Neural progenitor cell (in vitro differentiated cells): ENCODE data around the gene ACTL7A. TPM values are rescaled to one million over a fixed set of nuclear protein-coding genes. Genes with fewer than 3 reads are reported as not detected.

Experiments used
- DNase-seq: peaks from one replicate; pipeline ENCODE4 v3.0.0-alpha.2; 2016; ENCODE audit warnings: low spot score
- H2AFZ ChIP-seq: fragments of 200-600 bp; sonication (generic); replicated peaks from 2 replicates; pipeline ENCODE4 v1.6.1; 2016; ENCODE audit warnings: antibody characterized with exemption
- H3F3A ChIP-seq: fragments of 200-600 bp; sonication (generic); 2 replicates; pipeline ENCODE4 v1.6.1; 2016; ENCODE audit warnings: antibody characterized with exemption, low read depth
- H3K27ac ChIP-seq: fragments of 200-600 bp; sonication (generic); 2 replicates; pipeline ENCODE4 v1.5.1; 2016; ENCODE audit warnings: mild to moderate bottlenecking
- H3K27me3 ChIP-seq: fragments of 200-600 bp; sonication (generic); 2 replicates; pipeline ENCODE4 v1.6.1; 2016; ENCODE audit warnings: mild to moderate bottlenecking, moderate library complexity
- H3K36me3 ChIP-seq: fragments of 200-600 bp; sonication (generic); 2 replicates; pipeline ENCODE4 v1.5.1; 2016
- H3K4me1 ChIP-seq: fragments of 200-600 bp; sonication (generic); 2 replicates; pipeline ENCODE4 v1.6.1; 2016; ENCODE audit warnings: mixed run types
- H3K4me2 ChIP-seq: fragments of 200-600 bp; sonication (generic); 2 replicates; pipeline ENCODE4 v1.6.1; 2016
- H3K4me3 ChIP-seq: fragments of 200-600 bp; sonication (generic); 2 replicates; pipeline ENCODE4 v1.5.1; 2016
- H3K79me2 ChIP-seq: fragments of 200-600 bp; sonication (generic); 2 replicates; pipeline ENCODE4 v1.6.1; 2016; ENCODE audit warnings: low read depth
- H3K9ac ChIP-seq: fragments of 200-600 bp; sonication (generic); 2 replicates; pipeline ENCODE4 v1.6.1; 2016
- H3K9me3 ChIP-seq: fragments of 200-600 bp; sonication (generic); 2 replicates; pipeline ENCODE4 v1.5.1; 2016; ENCODE audit warnings: low read depth
- H4K20me1 ChIP-seq: fragments of 200-600 bp; sonication (generic); 2 replicates; pipeline ENCODE4 v1.6.1; 2016; ENCODE audit warnings: low read depth
- H3K27ac Mint-ChIP-seq: 3 replicates; pipeline ENCODE4 v1.8.0; 2021; ENCODE audit warnings: mixed read lengths
- H3K27me3 Mint-ChIP-seq: 2 replicates; pipeline ENCODE4 v1.8.0; 2022; ENCODE audit warnings: low read depth, mild to moderate bottlenecking, inconsistent platforms, moderate library complexity, mixed read lengths; ENCODE audit not compliant: insufficient read depth
- H3K36me3 Mint-ChIP-seq: 3 replicates; pipeline ENCODE4 v1.8.0; 2021; ENCODE audit warnings: mixed read lengths
- H3K4me1 Mint-ChIP-seq: 3 replicates; pipeline ENCODE4 v1.8.0; 2021; ENCODE audit warnings: mixed read lengths
- H3K4me3 Mint-ChIP-seq: 3 replicates; pipeline ENCODE4 v1.8.0; 2021; ENCODE audit warnings: mild to moderate bottlenecking, moderate library complexity, mixed read lengths
- H3K9me3 Mint-ChIP-seq: 3 replicates; pipeline ENCODE4 v1.8.0; 2020; ENCODE audit warnings: mixed read lengths
- EZH2 ChIP-seq: fragments of 200-600 bp; sonication (generic); IDR thresholded peaks from 2 replicates; pipeline ENCODE4 v1.6.1; 2017; ENCODE audit warnings: antibody characterized with exemption, mild to moderate bottlenecking, moderate library complexity
- EZH2phosphoT487 ChIP-seq: fragments of 200-600 bp; sonication (generic); IDR thresholded peaks from 2 replicates; pipeline ENCODE4 v1.6.1; 2017; ENCODE audit warnings: antibody characterized with exemption
- total RNA-seq: library from RNA; depleted of rRNA; stranded (reverse); fragments of >200 nt; gene quantifications from 2 replicates; pipeline ENCODE4 v1.2.3, GENCODE V29; 2015; ENCODE audit warnings: low replicate concordance
- TF ChIP-seq, protein P1 (sequence below): fragments of 200-600 bp; sonication (generic); IDR thresholded peaks from 2 replicates; pipeline ENCODE4 v1.5.1; 2017; ENCODE audit warnings: antibody characterized with exemption, mild to moderate bottlenecking

The ACTL7A gene
- total RNA-seq, 1 donor from 2014 or later, result not detected

DNA sequence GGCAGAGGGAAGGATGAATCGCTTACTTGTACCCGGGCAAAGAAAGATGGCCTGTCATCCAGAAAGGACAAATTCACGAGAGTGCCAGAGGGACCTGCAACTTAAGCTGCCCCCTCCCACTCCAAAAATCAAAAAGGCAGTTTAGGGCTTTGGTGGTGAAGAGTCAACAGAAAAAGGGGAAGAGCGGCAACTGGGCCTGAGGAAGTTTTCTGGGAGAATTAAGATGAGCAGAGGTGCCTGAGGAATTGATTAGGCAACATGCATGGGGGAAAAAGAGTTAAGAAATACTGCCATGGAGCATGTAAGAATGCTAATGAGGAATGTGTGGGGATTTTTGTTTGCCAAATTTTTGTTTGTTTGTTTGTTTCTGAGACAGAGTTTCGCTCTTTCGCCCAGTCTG, 4.5 kb upstream of the ACTL7A start:
- Histone ChIP-seq H3K4me1 (no peaks in the 10 kb centered on the region), H3K9ac (no peak overlapping the region), H3K4me3 (no peak overlapping the region), H3K27me3 (no peaks in the 10 kb centered on the region), H3K4me2 (no peak overlapping the region), H3K79me2 (no peaks in the 10 kb centered on the region), H3K36me3 (no peaks in the 10 kb centered on the region), H3F3A (no peaks in the 10 kb centered on the region), H3K27ac (no peak overlapping the region), H3K9me3 (no peaks in the 10 kb centered on the region), H2AFZ (no peak overlapping the region), H4K20me1 (no peaks in the 10 kb centered on the region)
- no peak overlapping the region for H3K27ac Mint-ChIP-seq
- H3K9me3 Mint-ChIP-seq, result no peaks in the 10 kb centered on the region
- peaks cover 3% of the 10 kb centered on the region for H3K4me1 Mint-ChIP-seq
- peaks cover 7% of the 10 kb centered on the region for H3K27me3 Mint-ChIP-seq
- no peaks in the 10 kb centered on the region for H3K36me3 Mint-ChIP-seq
- DNase-seq, result no peak
- no peak overlapping the region for H3K4me3 Mint-ChIP-seq
- TF ChIP-seq, protein P1, sequence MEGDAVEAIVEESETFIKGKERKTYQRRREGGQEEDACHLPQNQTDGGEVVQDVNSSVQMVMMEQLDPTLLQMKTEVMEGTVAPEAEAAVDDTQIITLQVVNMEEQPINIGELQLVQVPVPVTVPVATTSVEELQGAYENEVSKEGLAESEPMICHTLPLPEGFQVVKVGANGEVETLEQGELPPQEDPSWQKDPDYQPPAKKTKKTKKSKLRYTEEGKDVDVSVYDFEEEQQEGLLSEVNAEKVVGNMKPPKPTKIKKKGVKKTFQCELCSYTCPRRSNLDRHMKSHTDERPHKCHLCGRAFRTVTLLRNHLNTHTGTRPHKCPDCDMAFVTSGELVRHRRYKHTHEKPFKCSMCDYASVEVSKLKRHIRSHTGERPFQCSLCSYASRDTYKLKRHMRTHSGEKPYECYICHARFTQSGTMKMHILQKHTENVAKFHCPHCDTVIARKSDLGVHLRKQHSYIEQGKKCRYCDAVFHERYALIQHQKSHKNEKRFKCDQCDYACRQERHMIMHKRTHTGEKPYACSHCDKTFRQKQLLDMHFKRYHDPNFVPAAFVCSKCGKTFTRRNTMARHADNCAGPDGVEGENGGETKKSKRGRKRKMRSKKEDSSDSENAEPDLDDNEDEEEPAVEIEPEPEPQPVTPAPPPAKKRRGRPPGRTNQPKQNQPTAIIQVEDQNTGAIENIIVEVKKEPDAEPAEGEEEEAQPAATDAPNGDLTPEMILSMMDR, result no peak
- TF ChIP-seq EZH2 (no peak), EZH2phosphoT487 (no peak)

- TF ChIP-seq, protein P1, result no peak
- no peak for TF ChIP-seq EZH2
- TF ChIP-seq EZH2phosphoT487, result no peak
- Mint-ChIP-seq H3K36me3 (no peaks in the 10 kb centered on the region), H3K27ac (no peak overlapping the region), H3K9me3 (no peaks in the 10 kb centered on the region), H3K4me3 (no peak overlapping the region), H3K4me1 (peaks cover 3% of the 10 kb centered on the region), H3K27me3 (peaks cover 7% of the 10 kb centered on the region)
- no peaks in the 10 kb centered on the region for H3K79me2 ChIP-seq
- no peak overlapping the region for H3K4me3 ChIP-seq
- no peak overlapping the region for H2AFZ ChIP-seq
- no peaks in the 10 kb centered on the region for H4K20me1 ChIP-seq
- no peak overlapping the region for H3K4me2 ChIP-seq
- H3K36me3 ChIP-seq, result no peaks in the 10 kb centered on the region
- no peaks in the 10 kb centered on the region for H3K4me1 ChIP-seq
- no peak for DNase-seq
- no peak overlapping the region for H3K27ac ChIP-seq
- H3F3A ChIP-seq, result no peaks in the 10 kb centered on the region
- H3K27me3 ChIP-seq, result no peaks in the 10 kb centered on the region
- H3K9ac ChIP-seq, result no peak overlapping the region
- no peaks in the 10 kb centered on the region for H3K9me3 ChIP-seq
Measured at GRCh38 chr9:108859459-108860114, 2.5 kb upstream of the ACTL7A start.

DNA sequence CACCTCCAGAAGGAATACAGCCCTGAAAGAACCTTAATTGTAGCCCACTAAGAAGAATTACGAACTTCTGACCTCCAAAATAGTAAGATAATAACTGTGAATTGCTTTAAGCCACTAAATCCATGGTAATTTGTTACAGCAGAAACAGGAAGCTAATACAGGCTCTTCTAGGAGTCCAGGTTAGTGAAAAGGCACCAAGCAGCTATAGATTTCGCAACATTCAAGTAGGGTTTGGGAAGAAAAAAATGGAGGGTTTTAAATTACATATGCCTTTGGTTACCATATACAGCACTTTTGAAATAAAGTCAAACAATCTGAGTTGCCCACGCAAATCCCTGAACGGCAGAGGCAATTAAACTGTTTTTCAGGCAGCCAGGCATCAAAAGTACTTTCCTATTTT, 1.7 kb upstream of the ACTL7A start:
- TF ChIP-seq EZH2phosphoT487 (no peak), EZH2 (no peak)
- TF ChIP-seq, protein P1, result no peak
- no peaks in the 10 kb centered on the region for H3K9me3 Mint-ChIP-seq
- Histone ChIP-seq H3F3A (no peaks in the 10 kb centered on the region), H4K20me1 (no peaks in the 10 kb centered on the region), H3K9me3 (no peaks in the 10 kb centered on the region), H3K4me2 (no peak overlapping the region), H3K27me3 (no peaks in the 10 kb centered on the region), H3K4me1 (no peaks in the 10 kb centered on the region), H2AFZ (no peak overlapping the region), H3K9ac (no peak overlapping the region), H3K36me3 (no peaks in the 10 kb centered on the region), H3K4me3 (no peak overlapping the region), H3K27ac (no peak overlapping the region), H3K79me2 (no peaks in the 10 kb centered on the region)
- no peak overlapping the region for H3K27ac Mint-ChIP-seq
- peaks cover 3% of the 10 kb centered on the region for H3K4me1 Mint-ChIP-seq
- peaks cover 7% of the 10 kb centered on the region for H3K27me3 Mint-ChIP-seq
- DNase-seq, result no peak
- no peaks in the 10 kb centered on the region for H3K36me3 Mint-ChIP-seq
- H3K4me3 Mint-ChIP-seq, result no peak overlapping the region
